Ramos (cell line): ENCODE measurements around the gene RGS9.
"Not testable (repeated sequence)": the region's sequence is repeated elsewhere in the genome, so short reads cannot be mapped to it uniquely, and the experiment has no call there.

Source experiments
- in situ Hi-C: fragments of 300-500 bp; cut with MboI; formaldehyde crosslinking; loops from one replicate; pipeline ENCODE4 v1.14.3; 2022; ENCODE audit warnings: low sequenced_read_pairs; ENCODE audit not compliant: unreplicated experiment

RGS9 gene

GRCh38 chr17:65137021-65137939 lies at the start of gene RGS9:
Gene RGS9, plus strand, starts transcription at chr17:65137370. Its CDS starts 171 bp downstream, at chr17:65137541.
- in situ Hi-C loops, result no loop called here

DNA sequence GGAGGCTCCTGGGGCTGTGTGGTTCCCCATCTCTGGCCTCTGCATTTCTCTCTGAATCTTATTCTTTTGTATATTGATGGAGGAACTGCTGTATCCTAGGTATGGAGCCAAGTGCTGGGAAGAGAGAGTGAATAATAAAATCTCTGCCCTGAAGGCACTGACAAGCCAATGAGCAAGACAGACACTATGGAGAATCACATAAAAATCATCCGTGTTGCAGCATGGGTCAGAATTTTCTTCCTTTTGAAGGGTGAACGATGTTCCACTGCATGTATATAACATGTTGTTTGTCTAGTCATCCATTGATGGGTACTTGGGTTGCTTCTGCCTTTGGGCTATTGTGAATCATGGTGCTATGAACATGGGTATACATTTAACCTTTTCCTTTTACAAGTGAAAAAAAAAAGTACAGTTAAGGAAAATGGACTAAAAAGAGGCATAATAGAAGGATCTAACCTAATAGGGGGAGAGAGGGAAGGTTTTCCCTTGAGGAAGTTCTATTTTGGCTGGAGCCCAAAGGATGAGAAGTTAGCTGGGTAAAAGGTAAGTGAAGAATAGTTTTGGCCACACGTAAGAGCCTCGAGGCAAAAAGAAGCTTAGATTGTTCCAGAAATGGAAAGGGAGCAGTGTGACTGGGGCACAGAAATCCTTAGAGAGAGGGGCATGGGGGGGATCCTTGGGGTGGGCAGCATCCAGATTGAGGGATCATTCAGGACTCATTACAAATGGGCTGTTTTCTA lies 48.4 kb upstream of the RGS9 start:
- in situ Hi-C loops, result no loop called here

DNA sequence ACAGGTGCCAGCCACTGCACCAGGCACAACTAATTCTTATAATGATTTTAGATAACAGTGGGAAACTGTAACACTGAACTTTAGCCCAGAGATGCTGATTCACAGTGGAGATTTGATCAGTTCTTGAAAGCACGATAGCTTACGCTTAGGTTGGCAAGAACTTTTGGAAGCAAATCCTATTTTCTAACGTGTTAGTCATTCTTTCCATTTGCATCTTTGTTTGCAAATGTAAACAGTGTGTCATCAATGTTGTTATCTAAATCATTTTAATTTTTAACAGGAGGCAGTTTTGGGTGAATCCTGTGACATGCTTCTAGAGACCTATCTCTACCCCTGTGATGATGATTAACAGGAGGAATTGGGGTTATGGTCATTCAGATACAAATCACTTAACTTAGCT lies 44.9 kb upstream of the RGS9 start:
- in situ Hi-C loops, result no loop called here

GRCh38 chr17:65092721-65093356 lies 44.3 kb upstream of the RGS9 start:
- in situ Hi-C loops, result not testable (repeated sequence)

DNA sequence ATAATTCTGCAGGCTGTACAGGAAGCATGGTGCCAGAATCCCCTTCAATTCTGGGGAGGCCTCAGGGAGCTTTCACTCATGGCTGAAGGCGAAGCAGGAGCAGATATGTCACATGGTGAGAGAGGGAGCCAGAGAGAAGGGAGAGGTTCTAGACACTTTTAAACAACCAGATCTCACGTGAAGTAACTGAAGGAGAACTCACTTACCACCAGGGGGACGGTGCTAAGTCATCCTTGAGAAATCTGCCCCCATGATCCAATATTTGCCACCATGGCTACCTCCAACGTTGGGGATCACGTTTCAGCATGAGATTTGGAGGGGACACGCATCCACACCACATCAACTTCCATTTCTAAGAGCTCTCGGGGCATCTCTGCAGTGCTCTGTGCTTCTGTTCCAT lies 43.2 kb upstream of the RGS9 start:
- in situ Hi-C loops, result no loop called here

DNA sequence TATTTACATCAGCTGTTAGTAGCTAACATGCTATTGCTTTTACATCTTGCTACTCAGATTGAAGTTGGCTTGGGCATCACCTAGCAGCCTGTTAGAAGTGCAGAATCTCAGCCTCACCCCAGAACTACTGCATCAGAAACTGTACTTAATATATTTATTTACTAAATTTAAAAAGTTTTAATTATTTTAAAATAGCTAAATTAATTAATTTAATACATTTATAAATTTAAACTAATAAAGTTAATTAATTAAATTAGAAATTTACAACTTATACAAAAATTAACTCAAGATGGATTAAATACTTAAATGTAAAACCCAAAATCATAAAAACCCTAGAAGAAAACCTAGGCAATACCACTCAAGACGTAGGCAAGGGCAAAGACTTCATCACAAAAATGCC lies 41.7 kb upstream of the RGS9 start:
- in situ Hi-C loops, result no loop called here

- in situ Hi-C loops, result not testable (repeated sequence)
Observed at GRCh38 chr17:65096382-65096781, 40.8 kb upstream of the RGS9 start.

GRCh38 chr17:65097110-65097509 lies 40.1 kb upstream of the RGS9 start:
- in situ Hi-C loops, result no loop called here

DNA sequence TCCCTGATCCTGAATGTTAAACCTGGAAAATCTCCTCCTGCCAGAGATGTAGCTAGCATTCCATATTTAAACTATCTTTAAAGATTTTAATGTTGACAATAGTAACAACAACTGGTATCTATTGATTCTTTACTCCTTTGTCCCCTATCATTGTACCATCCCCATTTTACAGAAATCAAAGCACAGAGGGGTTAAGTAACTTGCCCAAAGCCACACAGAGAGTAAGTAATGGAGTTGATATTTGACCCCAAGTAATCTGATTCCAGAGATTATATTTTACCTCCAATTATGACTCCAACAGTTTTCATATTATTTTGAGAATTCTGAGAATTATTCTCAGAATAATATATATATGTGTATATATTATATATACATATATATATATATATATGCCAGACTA lies 37.7 kb upstream of the RGS9 start:
- in situ Hi-C loops, result no loop called here

DNA sequence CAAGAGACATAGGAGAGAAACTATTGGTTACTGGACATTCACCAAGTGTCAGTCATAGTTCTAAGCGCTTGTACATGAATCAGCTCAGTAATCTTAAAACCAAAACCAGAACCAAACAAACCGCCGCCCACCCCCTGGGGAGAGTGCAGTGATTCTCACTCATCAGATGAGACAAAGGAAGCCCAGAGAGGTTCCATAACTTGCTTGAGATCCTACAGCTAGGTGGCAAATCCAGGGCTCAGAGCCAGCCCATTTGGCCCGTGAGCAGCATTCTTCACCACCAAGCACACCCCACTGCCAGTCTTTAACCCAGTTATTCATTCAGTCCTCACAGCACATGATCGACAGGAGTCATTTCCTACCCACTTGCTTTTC lies 37.2 kb upstream of the RGS9 start:
- in situ Hi-C loops, result no loop called here

DNA sequence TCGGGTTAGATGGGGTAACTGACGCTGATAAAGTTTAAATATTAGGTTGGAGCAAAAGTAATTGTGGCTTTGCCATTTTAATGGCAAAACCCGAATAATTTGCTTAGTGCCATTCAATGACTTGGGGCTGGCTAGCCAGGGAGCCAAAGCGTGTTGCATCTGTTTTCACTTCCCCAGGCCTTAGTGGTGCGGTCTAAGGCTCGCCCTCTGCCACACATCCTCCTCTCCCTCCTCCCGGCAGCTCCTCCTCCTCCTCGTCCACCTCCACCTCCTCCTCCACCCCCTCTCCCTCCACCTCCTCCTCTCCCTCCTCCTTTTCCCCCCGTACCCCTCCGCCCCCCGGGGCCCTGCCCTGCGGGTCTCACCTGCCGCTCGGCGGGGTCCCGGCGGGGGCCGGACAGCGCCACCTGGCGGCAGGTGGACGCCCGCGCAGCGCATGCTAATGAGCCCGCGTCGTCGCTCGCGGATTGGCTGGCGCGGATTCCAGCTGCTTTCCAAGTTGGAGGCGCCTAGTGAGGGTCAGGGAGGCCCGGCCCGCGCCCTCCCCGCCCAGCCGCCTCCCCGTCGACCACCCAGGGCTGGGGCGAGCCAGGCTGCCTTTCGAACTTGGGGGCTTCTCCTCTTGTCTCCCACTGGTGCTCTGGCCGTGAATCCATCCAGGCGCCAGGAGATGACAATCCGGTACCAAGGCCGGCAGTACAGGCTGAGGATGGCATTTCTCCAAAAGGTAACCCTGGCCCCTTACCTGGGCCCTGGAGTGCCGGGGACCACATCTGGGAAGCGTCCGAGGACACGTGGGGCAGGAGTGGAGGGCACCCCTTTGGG lies 36.6 kb upstream of the RGS9 start:
- in situ Hi-C loops, result no loop called here

GRCh38 chr17:65101371-65101770 lies 35.8 kb upstream of the RGS9 start:
- in situ Hi-C loops, result no loop called here

DNA sequence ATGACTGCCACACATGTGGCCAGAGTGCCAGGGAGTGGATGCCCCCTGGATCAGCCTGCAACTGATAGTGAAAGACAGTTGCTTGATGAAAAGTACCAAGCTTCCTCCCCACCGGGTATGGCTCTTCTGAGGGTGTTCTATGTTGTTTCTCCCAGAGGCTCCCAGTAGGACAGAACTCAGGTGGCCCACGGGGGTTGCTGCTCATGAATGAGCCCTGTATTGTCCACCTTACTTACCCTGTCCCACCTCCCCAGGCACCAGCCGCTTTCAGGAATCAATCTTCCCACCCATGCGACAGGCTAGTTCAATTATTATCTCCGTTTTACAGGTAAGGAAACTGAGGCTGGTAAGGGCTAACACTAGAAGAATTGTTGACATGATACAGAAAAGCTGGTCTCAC lies 34.9 kb upstream of the RGS9 start:
- in situ Hi-C loops, result no loop called here

DNA sequence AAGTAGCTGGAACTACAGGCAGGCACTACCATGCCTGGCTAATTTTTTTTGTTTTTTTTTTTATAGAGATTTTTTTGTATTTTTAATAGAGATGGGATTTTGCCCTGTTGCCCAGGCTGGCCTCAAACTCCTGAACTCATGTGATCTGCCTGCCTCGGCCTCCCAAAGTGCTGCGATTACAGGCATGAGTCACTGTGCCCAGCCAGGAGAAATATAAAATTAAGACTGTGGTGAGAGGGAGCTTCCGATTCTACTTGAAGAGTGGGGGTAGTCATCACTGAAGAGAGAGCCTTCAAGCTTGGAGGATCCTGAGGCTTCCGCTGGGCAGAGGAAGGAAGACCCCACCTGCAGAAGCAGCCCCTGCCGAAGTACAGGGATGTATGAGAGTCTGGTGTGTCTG lies 34.4 kb upstream of the RGS9 start:
- in situ Hi-C loops, result no loop called here

DNA sequence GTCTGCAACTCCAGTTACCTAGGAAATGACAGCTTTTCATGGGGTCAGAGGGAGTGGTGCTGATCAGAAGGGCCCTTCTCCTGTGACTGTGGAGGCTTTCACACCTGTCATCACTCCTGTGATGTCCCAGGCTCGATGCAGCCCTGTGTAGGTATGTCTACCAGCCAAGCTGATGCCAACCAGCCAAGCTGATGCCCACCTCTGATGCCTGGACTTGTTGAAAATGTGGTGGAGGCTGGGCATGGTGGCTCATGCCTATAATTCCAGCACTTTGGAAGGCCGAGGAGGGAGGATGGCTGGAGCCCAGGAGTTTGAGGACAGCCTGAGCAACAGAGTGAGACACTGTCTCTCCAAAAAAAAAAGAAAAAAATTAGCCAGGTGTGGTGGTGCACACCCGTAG lies 33.7 kb upstream of the RGS9 start:
- in situ Hi-C loops, result no loop called here

GRCh38 chr17:65103896-65104295 lies 33.3 kb upstream of the RGS9 start:
- in situ Hi-C loops, result no loop called here

DNA sequence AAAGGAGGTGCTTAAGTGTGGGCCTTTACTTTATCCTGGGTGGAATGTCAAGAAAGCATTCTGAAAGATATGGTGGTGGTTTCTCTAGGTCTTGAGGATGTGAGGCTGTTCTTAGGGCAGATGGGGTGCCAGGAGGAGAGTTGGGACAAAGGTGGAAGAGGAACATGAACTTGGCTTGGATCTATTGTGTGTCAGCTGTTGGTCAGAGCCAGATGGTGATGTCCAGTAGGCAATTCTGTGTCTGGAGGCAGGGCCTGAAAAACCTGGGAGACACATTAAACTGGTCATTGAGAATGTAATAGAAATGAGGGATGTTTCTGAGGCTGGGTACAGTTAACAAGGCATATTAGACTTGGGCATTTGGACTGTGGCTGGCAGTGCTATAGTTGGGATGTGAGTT lies 32.6 kb upstream of the RGS9 start:
- in situ Hi-C loops, result no loop called here

DNA sequence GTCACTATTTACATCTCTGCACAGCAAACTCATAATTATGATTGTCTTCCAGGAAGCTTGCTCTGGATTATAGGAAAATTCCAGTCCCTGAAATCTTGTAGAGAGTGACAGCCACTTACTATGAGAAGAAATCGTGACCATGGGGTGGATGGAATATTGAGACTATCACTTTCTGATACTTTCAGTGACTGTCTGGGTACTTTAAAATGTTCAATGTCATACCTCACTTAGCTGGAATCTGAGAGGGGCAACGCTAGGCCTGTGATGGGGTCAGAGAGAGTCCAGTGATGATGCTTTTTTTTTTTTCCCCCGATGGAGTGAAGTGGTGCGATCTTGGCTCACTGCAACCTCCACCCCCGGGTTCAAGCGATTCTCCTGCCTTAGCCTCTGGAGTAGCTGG lies 32.2 kb upstream of the RGS9 start:
- in situ Hi-C loops, result no loop called here

DNA sequence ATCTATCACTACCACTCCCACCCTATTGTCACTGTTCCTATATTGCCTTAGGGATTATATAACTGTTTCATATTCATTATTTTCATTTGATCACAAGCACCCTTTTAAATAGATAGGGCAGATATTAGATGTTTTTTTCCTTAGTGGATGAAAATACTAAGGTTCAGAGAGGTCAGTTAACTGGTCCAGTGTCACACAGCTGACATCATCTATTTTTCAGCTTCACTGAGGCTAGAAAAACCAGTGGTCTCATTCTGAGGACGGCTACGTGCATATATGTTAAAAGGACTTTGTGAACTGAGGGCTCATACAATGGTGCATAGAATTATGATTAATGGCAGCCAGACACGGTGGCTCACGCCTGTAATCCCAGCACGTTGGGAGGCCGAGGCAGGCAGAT lies 29.0 kb upstream of the RGS9 start:
- in situ Hi-C loops, result no loop called here

DNA sequence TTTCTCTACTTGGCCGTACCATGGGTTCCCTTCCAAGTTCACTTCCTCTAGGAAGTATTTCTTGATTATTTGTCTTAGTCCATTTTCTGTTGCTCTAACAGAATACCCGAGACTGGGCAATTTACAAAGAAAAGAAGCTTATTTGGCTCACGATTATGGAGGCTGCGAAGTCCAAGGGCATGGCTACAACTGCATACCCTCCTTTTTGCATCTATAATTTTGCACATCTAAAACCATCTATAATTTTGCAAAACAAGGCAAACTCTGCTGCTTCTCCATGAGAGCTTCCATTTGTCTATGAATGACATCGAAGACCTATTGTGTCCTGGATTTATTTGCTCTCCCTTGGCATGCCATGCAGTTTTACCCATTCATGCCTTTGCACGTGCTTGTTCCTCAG lies 27.6 kb upstream of the RGS9 start:
- in situ Hi-C loops, result no loop called here
